Endothelial cell of umbilical vein (primary cell): Measurements from ENCODE around the gene IGFBP7. TPM values are rescaled to one million over a fixed set of nuclear protein-coding genes. Genes with fewer than 3 reads are reported as not detected.

ENCODE experiments used
- BruUV-seq: library from RNA; stranded (reverse); fragments of 400-500 nt; replicated peaks from 2 replicates; lab custom pipeline; 2021; lab: Mats Ljungman, UMichigan
- CTCF ChIA-PET: fragments of 300-600, 350-600 bp; sonication (Branson Sonifier 250); formaldehyde crosslinking; loops from one replicate; lab custom pipeline; 2021; ENCODE audit warnings: antibody characterized with exemption, inconsistent platforms; lab: Charles Lee
- POLR2A ChIA-PET: fragments of 300-600, 350-600 bp; sonication (Branson Sonifier 250); formaldehyde crosslinking; loops from one replicate; lab custom pipeline; 2021; ENCODE audit warnings: antibody characterized with exemption, inconsistent platforms; lab: Charles Lee
- DNase-seq: peaks from one replicate; pipeline ENCODE4 v3.0.0-alpha.2; 2011; ENCODE audit warnings: low read depth, low spot score
- FAIRE-seq: peaks from 2 replicates; lab custom pipeline; 2011; peaks lifted over from hg19 to GRCh38; lab: Jason Lieb, UNC
- H2AFZ ChIP-seq: 2 replicates; pipeline ENCODE4 v1.6.0; 2012; ENCODE audit warnings: low read depth, low read length, control low read depth, inconsistent platforms
- H3K27ac ChIP-seq: 2 replicates; pipeline ENCODE4 v1.5.1; 2011; ENCODE audit warnings: low read depth, mild to moderate bottlenecking, control low read depth, low read length, moderate library complexity; ENCODE audit not compliant: insufficient read depth
- H3K27me3 ChIP-seq, 2 experiments: 2 replicates each; pipeline versions ENCODE4 v1.6.0 to v1.6.1; 2011; ENCODE audit warnings: low read length in 2 of 2, mixed read lengths in 1 of 2; ENCODE audit not compliant: control insufficient read depth in 2 of 2, insufficient read depth in 2 of 2
- H3K36me3 ChIP-seq, 2 experiments: 2 replicates in 1 of 2; 3 replicates in 1 of 2; pipeline ENCODE4 v1.5.1; 2011; ENCODE audit warnings: low read length in 2 of 2, mild to moderate bottlenecking in 1 of 2, moderate library complexity in 1 of 2; ENCODE audit not compliant: control insufficient read depth in 2 of 2, insufficient read depth in 2 of 2; ENCODE audit errors: extremely low read depth in 1 of 2
- H3K4me1 ChIP-seq: 3 replicates; pipeline ENCODE4 v1.5.1; 2011; ENCODE audit warnings: mild to moderate bottlenecking, low read length; ENCODE audit not compliant: control insufficient read depth, insufficient read depth; ENCODE audit errors: extremely low read depth
- H3K4me2 ChIP-seq: 2 replicates; pipeline ENCODE4 v1.6.1; 2011; ENCODE audit warnings: low read length, control low read depth, mixed read lengths; ENCODE audit not compliant: insufficient read depth
- H3K4me3 ChIP-seq, 3 experiments: fragments of 200-600 bp in 1 of 3; sonication (generic), shearing (Covaris generic) in 1 of 3; replicated peaks in 1 of 3; 2 replicates each; pipeline ENCODE4 v1.5.1; 2011 to 2016; ENCODE audit warnings: control low read depth in 3 of 3, low read length in 3 of 3, mild to moderate bottlenecking in 2 of 3, inconsistent platforms in 1 of 3, low read depth in 1 of 3, moderate library complexity in 1 of 3; ENCODE audit not compliant: insufficient read depth in 1 of 3
- H3K79me2 ChIP-seq: 2 replicates; pipeline ENCODE4 v1.6.0; 2012; ENCODE audit warnings: low read length, inconsistent platforms; ENCODE audit not compliant: control insufficient read depth, insufficient read depth
- H3K9ac ChIP-seq: replicated peaks from 2 replicates; pipeline ENCODE3; 2011; ENCODE audit warnings: low read length, control low read depth; ENCODE audit not compliant: insufficient read depth; ENCODE audit errors: extremely low read depth
- H3K9me1 ChIP-seq: replicated peaks from 3 replicates; pipeline ENCODE4 v1.6.0; 2011; ENCODE audit warnings: mild to moderate bottlenecking, low read length; ENCODE audit not compliant: control insufficient read depth, insufficient read depth; ENCODE audit errors: extremely low read depth
- H3K9me3 ChIP-seq: replicated peaks from 2 replicates; pipeline ENCODE4 v1.5.1; 2012; ENCODE audit warnings: low read length, inconsistent platforms; ENCODE audit not compliant: control insufficient read depth, insufficient read depth
- H4K20me1 ChIP-seq: replicated peaks from 2 replicates; pipeline ENCODE3; 2011; ENCODE audit warnings: mild to moderate bottlenecking, low read length; ENCODE audit not compliant: control insufficient read depth, insufficient read depth; ENCODE audit errors: extremely low read depth
- EZH2 ChIP-seq: IDR thresholded peaks from 2 replicates; pipeline ENCODE4 v1.6.1; 2012; ENCODE audit warnings: borderline replicate concordance, low read depth, mild to moderate bottlenecking, moderate library complexity, low read length, inconsistent platforms; ENCODE audit not compliant: severe bottlenecking
- FOS ChIP-seq: IDR thresholded peaks from 2 replicates; pipeline ENCODE4 v1.6.1; 2011; ENCODE audit warnings: mild to moderate bottlenecking, low read length, moderate library complexity, borderline replicate concordance; ENCODE audit not compliant: insufficient read depth
- GATA2 ChIP-seq: IDR thresholded peaks from 2 replicates; pipeline ENCODE4 v1.7.0; 2011; ENCODE audit warnings: low read depth, mild to moderate bottlenecking, moderate library complexity, mixed read lengths, low read length; ENCODE audit not compliant: insufficient read length, insufficient read depth
- JUN ChIP-seq: IDR thresholded peaks from 2 replicates; pipeline ENCODE4 v1.6.1; 2011; ENCODE audit warnings: borderline replicate concordance, low read depth; ENCODE audit not compliant: insufficient read length, insufficient read depth
- MYC ChIP-seq: IDR thresholded peaks from one replicate; pipeline ENCODE4 v1.6.1; 2011; ENCODE audit warnings: mild to moderate bottlenecking, low read depth, low read length
- POLR2A ChIP-seq: IDR thresholded peaks from 2 replicates; pipeline ENCODE4 v1.6.1; 2012; ENCODE audit warnings: low read depth, mild to moderate bottlenecking, control low read depth, low read length
- POLR2AphosphoS5 ChIP-seq: IDR thresholded peaks from 2 replicates; pipeline ENCODE4 v1.6.1; 2012; ENCODE audit warnings: low read depth, mild to moderate bottlenecking, control low read depth, low read length, moderate library complexity; ENCODE audit not compliant: insufficient read depth
- dilution Hi-C: fragments of 300-500 bp; cut with MboI; formaldehyde crosslinking; loops from one replicate; pipeline ENCODE4 v1.15.0; 2019; ENCODE audit warnings: low sequenced_read_pairs; ENCODE audit not compliant: extremely low pct_ligation_motif_present
- intact Hi-C: fragments of 100-400 bp; cut with micrococcal nuclease; formaldehyde crosslinking; loops from one replicate; pipeline ENCODE4 v1.10.0; 2022
- polyA plus RNA-seq, 4 experiments: library from polyadenylated mRNA; depleted of rRNA in 3 of 4; stranded (reverse) in 3 of 4; unstranded in 1 of 4; fragments of >200 nt; gene quantifications; 2 replicates each; pipeline versions ENCODE4 v1.2.1 to v1.2.3, GENCODE V29; 2011 to 2012; ENCODE audit warnings: missing spikeins in 1 of 4
- total RNA-seq: library from RNA; stranded (reverse); gene quantifications from 2 replicates; pipeline ENCODE4 v1.2.3, GENCODE V29; 2021
- TF ChIP-seq, protein P1 (sequence below): IDR thresholded peaks from 2 replicates; pipeline ENCODE4 v1.6.1; 2011; ENCODE audit not compliant: insufficient read depth, insufficient read length
- TF ChIP-seq, protein P2 (sequence below), 2 donors: IDR thresholded peaks; 1 replicate in 1 of 2; 2 replicates in 1 of 2; pipeline ENCODE4 v1.5.1; 2011; ENCODE audit warnings: low read length in 2 of 2, mild to moderate bottlenecking in 2 of 2, moderate library complexity in 2 of 2, control low read depth in 1 of 2, inconsistent platforms in 1 of 2, low read depth in 1 of 2; ENCODE audit not compliant: insufficient read depth in 1 of 2; ENCODE audit errors: extremely low read depth in 1 of 2

Gene IGFBP7
- total and polyA plus RNA-seq, 2 donors (not counting 3 experiments of a cell fraction or from before 2014, with no cell fraction given), result 526 to 770 TPM

- DNase-seq, result no peak
- no peak overlapping the region for H2AFZ ChIP-seq
- H3K4me3 ChIP-seq, result no peak overlapping the region
- no peaks in the 10 kb centered on the region for H3K9me1 ChIP-seq
- H3K27ac ChIP-seq, result no peak overlapping the region
- dilution Hi-C loops, result no loop called here
- no peak for FAIRE-seq
- peaks cover 33% of the 10 kb centered on the region for H3K4me1 ChIP-seq
- BruUV-seq, result no TSS peak
- intact Hi-C loops, result no loop called here
- H3K27me3 ChIP-seq, result no peaks in the 10 kb centered on the region
- H4K20me1 ChIP-seq, result no peaks in the 10 kb centered on the region
- H3K36me3 ChIP-seq, result peaks cover 0 to 3% of the 10 kb centered on the region in 2 experiments
- H3K79me2 ChIP-seq, result peaks cover 64% of the 10 kb centered on the region
- ChIA-PET POLR2A (no interaction called here), CTCF (interaction anchor here (0.9 to 2.7 kb wide), 2 partner anchors 21 to 100 kb away, joined by 3 to 13 read pairs; no protein-coding TSS in a partner anchor)
- TF ChIP-seq FOS (no peak), POLR2A (no peak), POLR2AphosphoS5 (no peak), MYC (no peak), EZH2 (no peak), GATA2 (no peak), JUN (no peak)
- TF ChIP-seq, protein P1, sequence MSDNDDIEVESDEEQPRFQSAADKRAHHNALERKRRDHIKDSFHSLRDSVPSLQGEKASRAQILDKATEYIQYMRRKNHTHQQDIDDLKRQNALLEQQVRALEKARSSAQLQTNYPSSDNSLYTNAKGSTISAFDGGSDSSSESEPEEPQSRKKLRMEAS, result no peak
- TF ChIP-seq, protein P2, sequence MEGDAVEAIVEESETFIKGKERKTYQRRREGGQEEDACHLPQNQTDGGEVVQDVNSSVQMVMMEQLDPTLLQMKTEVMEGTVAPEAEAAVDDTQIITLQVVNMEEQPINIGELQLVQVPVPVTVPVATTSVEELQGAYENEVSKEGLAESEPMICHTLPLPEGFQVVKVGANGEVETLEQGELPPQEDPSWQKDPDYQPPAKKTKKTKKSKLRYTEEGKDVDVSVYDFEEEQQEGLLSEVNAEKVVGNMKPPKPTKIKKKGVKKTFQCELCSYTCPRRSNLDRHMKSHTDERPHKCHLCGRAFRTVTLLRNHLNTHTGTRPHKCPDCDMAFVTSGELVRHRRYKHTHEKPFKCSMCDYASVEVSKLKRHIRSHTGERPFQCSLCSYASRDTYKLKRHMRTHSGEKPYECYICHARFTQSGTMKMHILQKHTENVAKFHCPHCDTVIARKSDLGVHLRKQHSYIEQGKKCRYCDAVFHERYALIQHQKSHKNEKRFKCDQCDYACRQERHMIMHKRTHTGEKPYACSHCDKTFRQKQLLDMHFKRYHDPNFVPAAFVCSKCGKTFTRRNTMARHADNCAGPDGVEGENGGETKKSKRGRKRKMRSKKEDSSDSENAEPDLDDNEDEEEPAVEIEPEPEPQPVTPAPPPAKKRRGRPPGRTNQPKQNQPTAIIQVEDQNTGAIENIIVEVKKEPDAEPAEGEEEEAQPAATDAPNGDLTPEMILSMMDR (IDR thresholded peaks at IDR 0.05; ENCODE audit: extremely low read depth in 1 of 2, insufficient read depth in 1 of 2, low read depth in 1 of 2, low read length in 2 of 2), result no peak
- H3K9me3 ChIP-seq, result no peaks in the 10 kb centered on the region
- H3K9ac ChIP-seq, result no peak overlapping the region
- H3K4me2 ChIP-seq, result no peak overlapping the region
Observed at GRCh38 chr4:57063518-57063917, 46.7 kb downstream of the IGFBP7 start.
